SK-N-SH (cell line): ENCODE data around the gene CD164L2. TPM values are rescaled to one million over a fixed set of nuclear protein-coding genes. Genes with fewer than 3 reads are reported as not detected.

ENCODE experiments used
- CTCF ChIA-PET: fragments of 300-600, 350-600 bp; formaldehyde crosslinking; extraction: SDS; loops from one replicate; lab custom pipeline; 2021; lab: Yijun Ruan, JAX
- POLR2A ChIA-PET: fragments of 350-600 bp; sonication (Branson Sonifier 250); formaldehyde crosslinking; extraction: SDS; loops from one replicate; lab custom pipeline; 2020; ENCODE audit warnings: antibody characterized with exemption, inconsistent platforms; lab: Yijun Ruan, JAX
- DNase-seq: peaks from one replicate; pipeline ENCODE4 v3.0.0; 2012
- H2AFZ ChIP-seq: fragments of 200-600 bp; sonication (generic); 2 replicates; pipeline ENCODE4 v1.8.1; 2016; ENCODE audit warnings: antibody characterized with exemption, mild to moderate bottlenecking, low read depth
- H3F3A ChIP-seq: fragments of 200-600 bp; sonication (generic); replicated peaks from 2 replicates; pipeline ENCODE3; 2016; ENCODE audit warnings: antibody characterized with exemption, mild to moderate bottlenecking; ENCODE audit not compliant: insufficient read depth
- H3K27ac ChIP-seq, 2 experiments: fragments of 200-500 bp in 1 of 2; fragments of 200-600 bp in 1 of 2; sonication (Bioruptor generic) in 1 of 2; sonication (generic), shearing (Covaris generic) in 1 of 2; 2 replicates each; pipeline versions ENCODE4 v1.5.1 to v1.6.1; 2014 to 2016; ENCODE audit warnings: low read depth in 2 of 2, inconsistent platforms in 1 of 2, low read length in 1 of 2, mild to moderate bottlenecking in 1 of 2, mixed read lengths in 1 of 2
- H3K27me3 ChIP-seq: fragments of 200-600 bp; sonication (generic), shearing (Covaris generic); 2 replicates; pipeline ENCODE4 v1.6.1; 2016; ENCODE audit warnings: mixed run types; ENCODE audit not compliant: insufficient read depth
- H3K36me3 ChIP-seq, 2 experiments: fragments of 200-500 bp in 1 of 2; fragments of 200-600 bp in 1 of 2; sonication (Bioruptor generic) in 1 of 2; sonication (generic) in 1 of 2; replicated peaks in 1 of 2; 2 replicates each; pipeline versions ENCODE3 to v1.5.1; 2014 to 2016; ENCODE audit warnings: low read length in 1 of 2, mild to moderate bottlenecking in 1 of 2; ENCODE audit not compliant: insufficient read depth in 2 of 2, control insufficient read depth in 1 of 2
- H3K4me1 ChIP-seq, 2 experiments: fragments of 200-500 bp in 1 of 2; fragments of 200-600 bp in 1 of 2; sonication (Bioruptor generic) in 1 of 2; sonication (generic), shearing (Covaris generic) in 1 of 2; 2 replicates each; pipeline versions ENCODE4 v1.5.1 to v1.6.1; 2014 to 2016; ENCODE audit warnings: low read depth in 1 of 2, low read length in 1 of 2, mixed run types in 1 of 2; ENCODE audit not compliant: insufficient read depth in 2 of 2, control insufficient read depth in 1 of 2
- H3K4me2 ChIP-seq: fragments of 200-600 bp; sonication (generic), shearing (Covaris generic); 2 replicates; pipeline ENCODE4 v1.6.1; 2017; ENCODE audit warnings: mixed run types
- H3K4me3 ChIP-seq, 2 experiments: fragments of 200-500 bp in 1 of 2; fragments of 200-600 bp in 1 of 2; sonication (Bioruptor generic) in 1 of 2; sonication (generic), shearing (Covaris generic) in 1 of 2; 2 replicates each; pipeline versions ENCODE4 v1.5.1 to v1.8.1; 2014 to 2016; ENCODE audit warnings: low read depth in 2 of 2, inconsistent platforms in 1 of 2, low read length in 1 of 2, mild to moderate bottlenecking in 1 of 2, mixed read lengths in 1 of 2, moderate library complexity in 1 of 2
- H3K79me2 ChIP-seq: fragments of 200-600 bp; sonication (generic); 2 replicates; pipeline ENCODE4 v1.8.1; 2017; ENCODE audit warnings: mild to moderate bottlenecking; ENCODE audit not compliant: insufficient read depth
- H3K9ac ChIP-seq: fragments of 200-600 bp; sonication (generic); 2 replicates; pipeline ENCODE4 v1.6.1; 2017; ENCODE audit warnings: mixed run types
- H3K9me2 ChIP-seq: fragments of 200-600 bp; sonication (generic); 2 replicates; pipeline ENCODE4 v1.6.1; 2017; ENCODE audit warnings: mixed run types
- H3K9me3 ChIP-seq: fragments of 200-600 bp; sonication (generic); 2 replicates; pipeline ENCODE4 v1.6.1; 2017; ENCODE audit warnings: mixed run types, mild to moderate bottlenecking, moderate library complexity
- H4K20me1 ChIP-seq: fragments of 200-600 bp; sonication (generic); 2 replicates; pipeline ENCODE4 v1.6.1; 2017; ENCODE audit warnings: mild to moderate bottlenecking, mixed run types; ENCODE audit not compliant: insufficient read depth
- CTCF ChIP-seq: fragments of 200-600 bp; sonication (generic); IDR thresholded peaks from 2 replicates; pipeline ENCODE4 v1.6.1; 2017; ENCODE audit warnings: antibody characterized with exemption, mild to moderate bottlenecking, moderate library complexity
- FOSL2 ChIP-seq: IDR thresholded peaks from 2 replicates; pipeline ENCODE4 v1.4.0; 2012; ENCODE audit warnings: low read depth, mild to moderate bottlenecking, moderate library complexity, borderline replicate concordance
- GABPA ChIP-seq: IDR thresholded peaks from 2 replicates; pipeline ENCODE4 v1.4.0; 2012; ENCODE audit warnings: low read depth, mild to moderate bottlenecking
- GATA2 ChIP-seq: sonication (generic); formaldehyde crosslinking; IDR thresholded peaks from 2 replicates; pipeline ENCODE4 v1.5.0; 2020; ENCODE audit warnings: mild to moderate bottlenecking, missing genetic modification reagents
- JUND ChIP-seq: IDR thresholded peaks from 2 replicates; pipeline ENCODE4 v1.4.0; 2012
- MAX ChIP-seq: IDR thresholded peaks from 2 replicates; pipeline ENCODE4 v1.4.0; 2012; ENCODE audit warnings: low read depth
- NFIC ChIP-seq: IDR thresholded peaks from 2 replicates; pipeline ENCODE4 v1.4.0; 2012; ENCODE audit warnings: borderline replicate concordance
- PBX3 ChIP-seq: IDR thresholded peaks from 2 replicates; pipeline ENCODE4; 2012
- RFX5 ChIP-seq: IDR thresholded peaks from 2 replicates; pipeline ENCODE4 v1.6.1; 2012; ENCODE audit warnings: mild to moderate bottlenecking, improper control_type of control experiment, low read length
- SIN3A ChIP-seq: IDR thresholded peaks from 2 replicates; pipeline ENCODE4 v1.6.1; 2012; ENCODE audit warnings: low read depth, mild to moderate bottlenecking, low read length, moderate library complexity, borderline replicate concordance
- TAF1 ChIP-seq: IDR thresholded peaks from 2 replicates; pipeline ENCODE4 v1.6.1; 2012; ENCODE audit warnings: low read depth, mild to moderate bottlenecking, low read length, moderate library complexity, borderline replicate concordance
- TCF12 ChIP-seq: IDR thresholded peaks from 2 replicates; pipeline ENCODE4 v1.4.0; 2012
- TEAD4 ChIP-seq: IDR thresholded peaks from 2 replicates; pipeline ENCODE4 v1.4.0; 2012; ENCODE audit warnings: mild to moderate bottlenecking, borderline replicate concordance; ENCODE audit not compliant: insufficient read depth
- USF2 ChIP-seq: fragments of 150-350 bp; IDR thresholded peaks from 2 replicates; pipeline ENCODE4 v1.6.1; 2017; ENCODE audit warnings: antibody characterized with exemption, low read length, low read depth, borderline replicate concordance
- YY1 ChIP-seq: IDR thresholded peaks from 2 replicates; pipeline ENCODE4 v1.4.0; 2012; ENCODE audit warnings: low read depth, mild to moderate bottlenecking
- ZBTB33 ChIP-seq: IDR thresholded peaks from 2 replicates; pipeline ENCODE4 v1.4.0; 2012; ENCODE audit warnings: low read depth, borderline replicate concordance
- WGBS: methylation state at CpG from one replicate; pipeline ENCODE4 v1.1.6; 2017; ENCODE audit warnings: low lambda C conversion rate; 5-methylcytosine and 5-hydroxymethylcytosine counted together
- polyA plus RNA-seq, 3 experiments: library from polyadenylated mRNA; depleted of rRNA; stranded (reverse); fragments of >200 nt; gene quantifications; 2 replicates each; pipeline ENCODE4 v1.2.3, GENCODE V29; 2012
- TF ChIP-seq, protein P1 (sequence below): IDR thresholded peaks from 2 replicates; pipeline ENCODE4 v1.4.0; 2012; ENCODE audit warnings: low read depth, borderline replicate concordance

The CD164L2 gene
- polyA plus RNA-seq, 1 of the 3 experiments (the other 2 are of a cell fraction): 0.05 TPM

DNA sequence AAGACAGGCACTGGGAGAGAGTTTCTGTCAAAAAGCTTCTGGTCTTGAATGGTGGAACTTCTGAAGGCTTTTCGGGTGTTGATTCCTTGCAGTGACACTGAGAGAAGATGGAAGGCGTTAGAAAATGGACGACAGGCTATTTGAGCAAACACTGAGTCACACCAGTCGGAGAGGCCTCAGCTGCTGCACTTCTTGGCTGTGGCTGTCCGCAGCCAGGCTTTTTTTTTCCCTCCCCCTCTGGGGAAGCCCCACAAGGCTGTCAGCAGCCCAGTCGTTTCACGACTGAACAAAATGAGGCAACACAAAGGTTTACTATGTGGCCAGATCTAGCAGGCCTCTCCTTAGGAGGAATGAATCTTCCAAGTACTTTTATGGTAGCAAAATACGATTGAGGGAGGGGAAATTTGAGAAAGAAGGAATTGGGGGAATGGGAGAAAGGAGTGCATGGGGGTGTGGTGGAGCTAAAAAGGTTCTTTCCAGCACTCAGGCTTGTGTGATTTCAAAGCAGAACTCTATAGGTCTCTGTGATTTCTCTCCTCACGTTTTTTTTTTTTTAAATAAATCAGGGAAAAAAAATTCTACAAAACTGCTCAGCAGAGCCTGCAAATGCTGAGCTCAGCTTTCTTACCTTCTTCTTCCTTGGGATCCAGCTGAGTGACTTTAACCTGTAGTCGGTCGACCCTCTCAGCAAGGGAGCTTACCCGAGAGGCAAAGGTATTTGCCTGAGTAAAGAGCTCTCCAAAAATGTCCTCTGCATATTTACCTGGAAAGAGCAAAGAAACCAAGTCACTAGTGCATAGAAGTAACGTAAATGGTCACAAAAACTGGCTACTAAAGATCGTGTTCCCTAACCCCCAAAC is 35.4 kb upstream of the CD164L2 start:
- WGBS: 50% methylated on average over 14 of the region's 14 CpGs
- peaks cover 47% of the 10 kb centered on the region for H3K79me2 ChIP-seq
- H3K4me1 ChIP-seq: peaks cover 0 to 14% of the 10 kb centered on the region in 2 experiments; a peak in 1 of 4 replicates
- H3K27me3 ChIP-seq: no peaks in the 10 kb centered on the region
- no peak for DNase-seq
- POLR2A ChIA-PET: no interaction called here
- peak overlapping the region; percentile 26 to 67; a peak in 3 of 4 replicates for H3K27ac ChIP-seq
- peak overlapping the region; percentile 65; the same call in 1 of the 2 replicates for H2AFZ ChIP-seq
- H3K9me3 ChIP-seq: no peaks in the 10 kb centered on the region
- CTCF ChIA-PET: interaction anchor here (0.8 to 16.9 kb wide), 4 partner anchors 24 to 188 kb away, joined by 3 to 111 read pairs (median 12); partner anchors contain the start of gene AHDC1
- H4K20me1 ChIP-seq: peaks cover 4% of the 10 kb centered on the region
- H3F3A ChIP-seq: peaks cover 16% of the 10 kb centered on the region
- peaks cover 44 to 47% of the 10 kb centered on the region in 2 experiments for H3K36me3 ChIP-seq
- H3K9me2 ChIP-seq: no peaks in the 10 kb centered on the region
- H3K4me3 ChIP-seq: no peak overlapping the region
- TF ChIP-seq TCF12 (peak; percentile 37), TEAD4 (peak; percentile 75), MAX (0 out of 2 replicates have a peak, but pooled peaks have one; percentile 21), SIN3A (peak; percentile 81; the same call in 1 of the 2 replicates), GATA2 (CRISPR knock-in tag) (no peak), YY1 (peak; percentile 92), USF2 (no peak), CTCF (no peak), JUND (peak; percentile 34; the same call in 1 of the 2 replicates), RFX5 (no peak), PBX3 (peak; percentile 29; the same call in 1 of the 2 replicates), FOSL2 (peak; percentile 67), GABPA (no peak), NFIC (peak; percentile 12; the same call in 1 of the 2 replicates), TAF1 (no peak), ZBTB33 (no peak)
- TF ChIP-seq, protein P1, sequence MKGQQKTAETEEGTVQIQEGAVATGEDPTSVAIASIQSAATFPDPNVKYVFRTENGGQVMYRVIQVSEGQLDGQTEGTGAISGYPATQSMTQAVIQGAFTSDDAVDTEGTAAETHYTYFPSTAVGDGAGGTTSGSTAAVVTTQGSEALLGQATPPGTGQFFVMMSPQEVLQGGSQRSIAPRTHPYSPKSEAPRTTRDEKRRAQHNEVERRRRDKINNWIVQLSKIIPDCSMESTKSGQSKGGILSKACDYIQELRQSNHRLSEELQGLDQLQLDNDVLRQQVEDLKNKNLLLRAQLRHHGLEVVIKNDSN: no peak
- no peak overlapping the region; the same call in 1 of the 2 replicates for H3K4me2 ChIP-seq
- H3K9ac ChIP-seq: peak overlapping the region; percentile 33; the same call in 1 of the 2 replicates
